Spleen (tissue), 11 donors: ENCODE data around the gene PDLIM3. TPM values are rescaled to one million over a fixed set of nuclear protein-coding genes. Genes with fewer than 3 reads are reported as not detected.
"Not testable (repeated sequence)": the region's sequence is repeated elsewhere in the genome, so short reads cannot be mapped to it uniquely, and the experiment has no call there.

Source experiments
- DNase-seq: peaks from one replicate; pipeline ENCODE4 v3.0.0-alpha.2; 2020
- H3K27ac ChIP-seq, 8 donors: fragments of 200-600 bp; sonication (generic) in 7 of 8; 1 replicate in 4 of 8; 2 replicates in 4 of 8; pipeline versions ENCODE4 v1.5.0 to v1.8.0; 2016 to 2021; ENCODE audit warnings: inconsistent platforms in 4 of 8, mild to moderate bottlenecking in 4 of 8, moderate library complexity in 1 of 8
- H3K27me3 ChIP-seq, 7 donors: fragments of 200-600 bp; sonication (generic) in 6 of 7; replicated peaks in 1 of 7; 1 replicate in 4 of 7; 2 replicates in 3 of 7; pipeline versions ENCODE4 v1.5.0 to v1.8.0; 2016 to 2021; ENCODE audit warnings: inconsistent platforms in 3 of 7, mild to moderate bottlenecking in 1 of 7
- H3K36me3 ChIP-seq, 6 donors: fragments of 200-600 bp; sonication (generic) in 5 of 6; 1 replicate in 4 of 6; 2 replicates in 2 of 6; pipeline versions ENCODE4 v1.5.0 to v1.8.0; 2016 to 2021; ENCODE audit warnings: inconsistent platforms in 2 of 6
- H3K4me1 ChIP-seq, 6 donors: fragments of 200-600 bp; sonication (generic) in 5 of 6; 1 replicate in 3 of 6; 2 replicates in 3 of 6; pipeline versions ENCODE4 v1.5.0 to v1.8.0; 2016 to 2021; ENCODE audit warnings: inconsistent platforms in 3 of 6
- H3K4me3 ChIP-seq, 8 donors: fragments of 200-600 bp; sonication (generic) in 7 of 8; 1 replicate in 4 of 8; 2 replicates in 4 of 8; pipeline versions ENCODE4 v1.5.0 to v1.8.0; 2016 to 2021; ENCODE audit warnings: inconsistent platforms in 4 of 8, mild to moderate bottlenecking in 4 of 8, moderate library complexity in 2 of 8
- H3K9me3 ChIP-seq, 8 donors: fragments of 200-600 bp; sonication (generic) in 7 of 8; 1 replicate in 4 of 8; 2 replicates in 4 of 8; pipeline versions ENCODE4 v1.5.0 to v1.8.0; 2016 to 2021; ENCODE audit warnings: inconsistent platforms in 4 of 8
- POLR2A ChIP-seq, 3 donors: fragments of 450-650 bp; IDR thresholded peaks; one replicate each; pipeline ENCODE4 v1.5.1; 2017; ENCODE audit warnings: antibody characterized with exemption in 3 of 3, mild to moderate bottlenecking in 1 of 3
- POLR2AphosphoS5 ChIP-seq, 3 donors: sonication (generic); formaldehyde crosslinking; IDR thresholded peaks; one replicate each; pipeline ENCODE4 v1.5.1; 2017; ENCODE audit warnings: antibody characterized with exemption in 3 of 3
- WGBS, 5 donors: extraction: QIAGEN DNeasy Blood & Tissue Kit in 3 of 5; methylation state at CpG; one replicate each; pipeline versions ENCODE4 v1.1.5 to v1.1.7; 2013 to 2018; 5-methylcytosine and 5-hydroxymethylcytosine counted together
- intact Hi-C: fragments of 100-400 bp; cut with DNase I; formaldehyde crosslinking; loops from one replicate; pipeline ENCODE4 v1.15.0; 2023; ENCODE audit warnings: low total_unique reads
- polyA plus RNA-seq, 3 donors: library from polyadenylated mRNA; stranded (reverse); fragments of 200-250 nt; gene quantifications; one replicate each; pipeline ENCODE4 v1.2.1, GENCODE V29; 2013
- total RNA-seq, 7 donors: library from RNA; depleted of rRNA in 3 of 7; stranded (reverse); fragments of >200 nt in 3 of 7; fragmentation: NEBNext Ultra II Directional in 4 of 7; extraction: Animal tissue kit (Norgen Biotek cat#: 25700) in 4 of 7; gene quantifications; one replicate each; pipeline versions ENCODE4 v1.1.0 to v1.2.1, GENCODE V29; 2016 to 2021
- TF ChIP-seq, protein P1 (sequence below), 11 experiments: fragments of 200-600 bp in 7 of 11; fragments of 450-650 bp in 4 of 11; sonication (generic) in 4 of 11; IDR thresholded peaks in 8 of 11; conservative IDR thresholded peaks in 3 of 11; 1 replicate in 7 of 11; 2 replicates in 4 of 11; pipeline versions ENCODE4 v1.4.0 to v1.8.0; 2016 to 2021; ENCODE audit warnings: antibody characterized with exemption in 11 of 11, inconsistent platforms in 4 of 11, mild to moderate bottlenecking in 1 of 11
- donor health status: healthy with polysubstance abuse.
- donor health status: DM: no; HTN: no; CAD: no; lungs with moderate emphysema.
- donor health status: DM: no; HTN: no; CAD: no.
- donor health status: Bipolar disorder and iron deficiency.
- donor health status: healthy.
- donor health status: DM: no; HTN: no; CAD: no.
- donor health status: DM: yes; HTN: yes; CAD: no.

Gene PDLIM3
- total and polyA plus RNA-seq, 10 donors: 28.0 to 107 (median 63.2) TPM

DNA sequence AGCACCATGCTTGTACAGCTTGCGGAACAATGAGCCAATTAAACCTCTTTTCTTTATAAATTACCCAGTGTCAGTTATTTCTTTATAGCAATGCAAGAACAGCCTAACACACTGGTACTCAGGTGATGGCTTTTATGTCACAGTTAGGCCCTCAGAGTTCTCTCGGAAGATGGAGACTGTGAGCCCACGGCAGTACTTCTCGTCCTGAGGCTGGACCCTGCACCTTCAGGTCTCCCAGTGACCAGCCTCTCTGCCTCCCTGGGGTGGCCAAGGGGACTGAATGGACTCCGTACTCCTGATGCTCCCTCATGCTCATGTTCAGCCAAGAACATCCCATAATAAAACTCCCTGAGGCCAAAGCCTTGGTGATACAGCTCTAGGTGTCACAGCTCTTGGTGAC lies 25.0 kb upstream of the PDLIM3 start:
- WGBS, 5 donors: 90 to 96% (median 94%) methylated on average over 5 of the region's 5 CpGs
- H3K4me3 ChIP-seq: no peak overlapping the region
- H3K9me3 ChIP-seq: peaks cover 0 to 10% (median 7%) of the 10 kb centered on the region in 8 donors
- peaks cover 0 to 10% (median 0%) of the 10 kb centered on the region in 7 donors for H3K27me3 ChIP-seq
- TF ChIP-seq POLR2A (IDR thresholded peaks at IDR 0.05) (no peak), POLR2AphosphoS5 (IDR thresholded peaks at IDR 0.05) (no peak)
- TF ChIP-seq, protein P1, sequence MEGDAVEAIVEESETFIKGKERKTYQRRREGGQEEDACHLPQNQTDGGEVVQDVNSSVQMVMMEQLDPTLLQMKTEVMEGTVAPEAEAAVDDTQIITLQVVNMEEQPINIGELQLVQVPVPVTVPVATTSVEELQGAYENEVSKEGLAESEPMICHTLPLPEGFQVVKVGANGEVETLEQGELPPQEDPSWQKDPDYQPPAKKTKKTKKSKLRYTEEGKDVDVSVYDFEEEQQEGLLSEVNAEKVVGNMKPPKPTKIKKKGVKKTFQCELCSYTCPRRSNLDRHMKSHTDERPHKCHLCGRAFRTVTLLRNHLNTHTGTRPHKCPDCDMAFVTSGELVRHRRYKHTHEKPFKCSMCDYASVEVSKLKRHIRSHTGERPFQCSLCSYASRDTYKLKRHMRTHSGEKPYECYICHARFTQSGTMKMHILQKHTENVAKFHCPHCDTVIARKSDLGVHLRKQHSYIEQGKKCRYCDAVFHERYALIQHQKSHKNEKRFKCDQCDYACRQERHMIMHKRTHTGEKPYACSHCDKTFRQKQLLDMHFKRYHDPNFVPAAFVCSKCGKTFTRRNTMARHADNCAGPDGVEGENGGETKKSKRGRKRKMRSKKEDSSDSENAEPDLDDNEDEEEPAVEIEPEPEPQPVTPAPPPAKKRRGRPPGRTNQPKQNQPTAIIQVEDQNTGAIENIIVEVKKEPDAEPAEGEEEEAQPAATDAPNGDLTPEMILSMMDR (IDR thresholded peaks at IDR 0.05 in 8 of 11, conservative IDR thresholded peaks at IDR 0.05 in 3 of 11): no peak
- H3K4me1 ChIP-seq: no peaks in the 10 kb centered on the region
- no peak for DNase-seq
- H3K27ac ChIP-seq: no peak overlapping the region
- intact Hi-C loops: no loop called here
- H3K36me3 ChIP-seq: no peaks in the 10 kb centered on the region

DNA sequence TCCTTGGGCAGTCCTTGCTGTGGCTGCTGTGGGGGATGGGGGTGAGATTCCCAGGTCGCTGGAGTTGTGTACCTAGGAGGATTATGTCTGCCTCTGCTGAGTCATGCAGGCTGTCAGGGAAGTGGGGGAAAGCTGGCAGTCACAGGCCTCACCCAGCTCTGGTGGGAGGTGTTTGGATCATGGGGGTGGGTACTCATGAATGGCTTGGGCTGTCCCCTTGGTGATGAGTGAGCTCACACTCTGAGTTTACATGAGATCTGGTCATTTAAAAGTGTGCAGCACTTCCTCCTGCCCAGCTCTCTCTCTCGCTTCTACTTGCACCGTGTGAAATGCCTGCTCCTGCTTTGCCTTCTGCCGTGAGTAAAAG lies 24.6 kb upstream of the PDLIM3 start:
- Histone ChIP-seq H3K27me3 (peaks cover 0 to 10% (median 0%) of the 10 kb centered on the region in 7 donors), H3K9me3 (peaks cover 0 to 6% (median 4%) of the 10 kb centered on the region in 8 donors), H3K36me3 (no peaks in the 10 kb centered on the region), H3K27ac (no peak overlapping the region), H3K4me1 (no peaks in the 10 kb centered on the region), H3K4me3 (no peak overlapping the region)
- intact Hi-C loops: no loop called here
- TF ChIP-seq POLR2A (IDR thresholded peaks at IDR 0.05) (no peak), POLR2AphosphoS5 (IDR thresholded peaks at IDR 0.05) (no peak)
- TF ChIP-seq, protein P1 (IDR thresholded peaks at IDR 0.05 in 8 of 11, conservative IDR thresholded peaks at IDR 0.05 in 3 of 11): no peak
- DNase-seq: no peak
- 56 to 74% (median 66%) methylated on average over 4 of the region's 4 CpGs for WGBS, 5 donors

DNA sequence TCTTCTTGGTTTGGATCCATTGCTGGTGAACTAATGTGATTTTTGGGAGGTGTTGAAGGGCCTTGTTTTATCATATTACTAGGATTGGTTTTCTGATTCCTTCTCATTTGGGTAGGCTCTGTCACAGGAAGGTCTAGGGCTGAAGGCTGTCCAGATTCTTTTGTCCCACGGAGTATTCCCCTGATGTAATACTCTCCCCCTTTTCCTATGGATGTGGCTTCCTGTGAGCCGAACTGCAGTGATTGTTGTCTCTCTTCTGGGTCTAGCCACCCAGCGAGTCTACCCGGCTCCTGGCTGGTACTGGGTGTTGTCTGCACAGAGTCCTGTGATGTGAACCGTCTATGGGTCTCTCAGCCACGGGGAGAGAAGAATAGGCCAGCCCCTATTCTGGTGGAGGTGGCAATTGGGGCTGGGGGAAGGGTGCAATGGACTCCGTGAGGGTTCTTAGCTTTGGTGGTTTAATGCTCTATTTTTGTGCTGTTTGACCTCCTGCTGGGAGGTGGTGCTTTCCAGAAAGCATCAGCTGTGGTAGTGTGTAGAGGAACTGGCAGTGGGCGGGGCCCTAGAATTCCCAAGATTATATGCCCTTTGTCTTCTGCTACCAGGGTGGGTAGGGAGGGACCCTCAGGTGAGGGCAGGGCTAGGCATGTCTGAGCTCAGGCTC lies 24.1 kb upstream of the PDLIM3 start:
- H3K27ac ChIP-seq, H3K9me3 ChIP-seq, H3K36me3 ChIP-seq, intact Hi-C loops, DNase-seq, H3K4me3 ChIP-seq, H3K4me1 ChIP-seq: not testable (repeated sequence)
- H3K27me3 ChIP-seq: peaks cover 0 to 10% (median 0%) of the 10 kb centered on the region in 7 donors
- WGBS, 5 donors: 61 to 72% (median 67%) methylated on average over 8 of the region's 8 CpGs

DNA sequence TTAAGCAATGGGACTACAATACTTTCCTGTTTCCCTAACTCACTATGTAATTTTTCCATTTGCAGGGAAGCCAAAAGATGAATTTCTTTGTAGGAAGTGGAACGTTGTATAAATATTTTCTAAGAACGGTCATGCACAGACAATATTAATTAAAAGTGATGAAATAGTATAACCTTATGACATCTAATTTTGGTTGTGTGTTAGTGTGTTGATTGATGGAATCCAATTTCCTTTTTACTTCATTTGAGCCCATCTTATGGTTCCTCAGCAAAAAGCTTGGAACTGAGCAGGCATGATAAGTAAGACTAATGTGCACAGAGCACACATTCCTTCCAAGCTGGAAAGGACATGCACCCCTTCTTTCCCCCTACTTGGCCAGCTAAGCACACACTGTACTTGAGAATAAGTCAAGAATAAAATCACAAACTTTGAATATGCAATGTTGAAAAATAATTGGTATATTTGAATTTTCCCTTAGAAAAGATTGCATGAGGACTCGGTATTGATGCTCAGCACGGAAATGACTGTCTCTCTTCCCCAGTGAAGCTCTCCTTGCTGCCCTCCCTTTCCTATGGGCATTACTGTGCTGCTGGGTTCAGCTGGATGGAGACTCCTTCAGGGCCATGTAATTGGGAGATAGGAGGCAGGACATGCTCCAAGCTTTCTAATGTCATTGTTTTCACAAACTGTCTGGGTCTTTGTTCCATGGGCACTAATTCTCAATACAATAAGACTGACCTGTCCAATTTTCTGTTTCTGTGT lies 19.2 kb upstream of the PDLIM3 start:
- Histone ChIP-seq H3K36me3 (no peaks in the 10 kb centered on the region), H3K27me3 (peaks cover 0 to 6% (median 0%) of the 10 kb centered on the region in 7 donors), H3K27ac (peak overlapping the region in 5 of 8 donors; percentile 11 to 63 (median 56)), H3K4me3 (no peak overlapping the region), H3K4me1 (no peaks in the 10 kb centered on the region), H3K9me3 (no peaks in the 10 kb centered on the region)
- DNase-seq: no peak
- intact Hi-C loops: no loop called here
- 65 to 77% (median 76%) methylated on average over 4 of the region's 4 CpGs for WGBS, 5 donors
- no peak for TF ChIP-seq POLR2A (IDR thresholded peaks at IDR 0.05)
- TF ChIP-seq, protein P1 (IDR thresholded peaks at IDR 0.05 in 8 of 11, conservative IDR thresholded peaks at IDR 0.05 in 3 of 11): no peak
- TF ChIP-seq POLR2AphosphoS5 (IDR thresholded peaks at IDR 0.05): peak in 1 of 3 donors; percentile 35
